HG03439 (cell line): Measurements from ENCODE around the gene SLC36A1.

Experiments used
- ATAC-seq: cut with Tn5 transposase; IDR thresholded peaks from one replicate; pipeline ENCODE4 v1.9.1; 2021; ENCODE audit warnings: mild to moderate bottlenecking, moderate library complexity; ENCODE audit not compliant: unreplicated experiment

Gene SLC36A1

GRCh38 chr5:151528996-151529395, 81.6 kb downstream of the SLC36A1 start:
- ATAC-seq, result no peak

GRCh38 chr5:151531581-151531980, 84.2 kb downstream of the SLC36A1 start:
- ATAC-seq, result no peak

GRCh38 chr5:151532416-151532815, 85.0 kb downstream of the SLC36A1 start:
- no peak for ATAC-seq

DNA sequence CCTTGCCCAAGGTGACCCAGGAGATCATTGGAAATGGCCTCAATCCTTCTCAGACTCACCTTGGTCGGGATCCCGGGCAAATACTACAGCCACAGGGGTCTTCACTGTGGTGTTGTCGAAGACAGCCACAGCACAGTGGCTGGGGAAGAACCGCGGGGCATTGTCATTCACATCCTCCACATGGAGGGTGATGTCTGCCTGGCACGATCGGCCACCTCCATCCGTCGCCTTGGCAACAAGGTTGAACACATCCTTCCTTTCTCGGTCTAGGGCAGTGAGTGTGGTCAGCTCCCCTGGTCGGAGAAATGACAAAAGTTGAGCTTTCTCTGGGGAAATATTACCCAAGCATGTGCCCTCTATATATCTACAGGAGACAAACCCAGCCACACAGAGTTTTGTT, 86.9 kb downstream of the SLC36A1 start:
- ATAC-seq, result no peak

- no peak for ATAC-seq
Measured at GRCh38 chr5:151537044-151537443, 89.6 kb downstream of the SLC36A1 start.

DNA sequence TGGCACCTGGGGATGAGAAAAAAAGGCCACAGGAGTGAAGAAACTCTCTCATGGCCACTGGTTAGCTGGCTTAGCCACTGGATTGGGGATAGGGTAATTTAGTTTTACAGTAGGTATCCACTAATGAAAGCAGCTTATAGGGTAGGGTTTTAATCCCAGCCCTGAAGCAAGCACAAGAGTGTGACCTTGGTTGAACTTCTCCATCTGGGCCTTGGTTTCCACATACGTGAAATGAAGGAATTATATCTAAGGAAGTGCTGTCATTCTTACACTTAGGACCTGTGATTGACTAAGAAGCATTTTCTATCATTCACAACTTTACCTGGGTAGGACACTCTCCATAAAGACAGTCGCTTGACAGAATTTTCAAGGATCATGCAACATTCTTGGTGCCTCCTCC, 94.2 kb downstream of the SLC36A1 start:
- ATAC-seq, result no peak
